ENCODE data around the gene MAPK10.

- TF ChIP-seq, protein P1, sequence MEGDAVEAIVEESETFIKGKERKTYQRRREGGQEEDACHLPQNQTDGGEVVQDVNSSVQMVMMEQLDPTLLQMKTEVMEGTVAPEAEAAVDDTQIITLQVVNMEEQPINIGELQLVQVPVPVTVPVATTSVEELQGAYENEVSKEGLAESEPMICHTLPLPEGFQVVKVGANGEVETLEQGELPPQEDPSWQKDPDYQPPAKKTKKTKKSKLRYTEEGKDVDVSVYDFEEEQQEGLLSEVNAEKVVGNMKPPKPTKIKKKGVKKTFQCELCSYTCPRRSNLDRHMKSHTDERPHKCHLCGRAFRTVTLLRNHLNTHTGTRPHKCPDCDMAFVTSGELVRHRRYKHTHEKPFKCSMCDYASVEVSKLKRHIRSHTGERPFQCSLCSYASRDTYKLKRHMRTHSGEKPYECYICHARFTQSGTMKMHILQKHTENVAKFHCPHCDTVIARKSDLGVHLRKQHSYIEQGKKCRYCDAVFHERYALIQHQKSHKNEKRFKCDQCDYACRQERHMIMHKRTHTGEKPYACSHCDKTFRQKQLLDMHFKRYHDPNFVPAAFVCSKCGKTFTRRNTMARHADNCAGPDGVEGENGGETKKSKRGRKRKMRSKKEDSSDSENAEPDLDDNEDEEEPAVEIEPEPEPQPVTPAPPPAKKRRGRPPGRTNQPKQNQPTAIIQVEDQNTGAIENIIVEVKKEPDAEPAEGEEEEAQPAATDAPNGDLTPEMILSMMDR (IDR thresholded peaks at IDR 0.05), result no peak
- TF ChIP-seq POLR2A (IDR thresholded peaks at IDR 0.05), result no peak
Measured at GRCh38 chr4:85951099-85951498, 408.8 kb downstream of the MAPK10 start.
